HepG2 (cell line): ENCODE data around the gene DCDC2. TPM values are rescaled to one million over a fixed set of nuclear protein-coding genes. Genes with fewer than 3 reads are reported as not detected.

Experiments
- ATAC-seq: fragments of 200-7000 bp; cut with Tn5 transposase; 3 replicates; pipeline ENCODE4 v1.9.1; 2020; ENCODE audit warnings: mild to moderate bottlenecking, moderate library complexity
- BruUV-seq: library from RNA; stranded (reverse); fragments of 400-500 nt; replicated peaks from 2 replicates; lab custom pipeline; 2021; lab: Mats Ljungman, UMichigan
- CTCF ChIA-PET: fragments of 300-600 bp; formaldehyde crosslinking; extraction: SDS; loops from one replicate; lab custom pipeline; 2021; ENCODE audit warnings: low total read pairs, inconsistent platforms, low intra/inter-chr PET ratio; lab: Yijun Ruan, JAX
- POLR2A ChIA-PET: fragments of 350-600 bp; sonication (Branson Sonifier 250); formaldehyde crosslinking; loops from one replicate; lab custom pipeline; 2020; ENCODE audit warnings: antibody characterized with exemption, inconsistent platforms; lab: Yijun Ruan, JAX
- DNase-seq: peaks from one replicate; pipeline ENCODE4 v3.0.0-alpha.2; 2015; ENCODE audit warnings: low spot score
- FAIRE-seq: peaks from 3 replicates; lab custom pipeline; 2011; peaks lifted over from hg19 to GRCh38; lab: Jason Lieb, UNC
- H2AFZ ChIP-seq: one replicate; pipeline ENCODE4 v1.6.1; 2011; ENCODE audit warnings: low read length, inconsistent platforms
- H3K27ac ChIP-seq: fragments of 300-600 bp; 3 replicates; pipeline ENCODE4 v1.8.0; 2011; ENCODE audit warnings: mixed run types, mild to moderate bottlenecking, mixed read lengths, low read length, inconsistent platforms; ENCODE audit not compliant: insufficient read depth; ENCODE audit errors: extremely low read length
- H3K27me3 ChIP-seq, 2 experiments: fragments of 200-600 bp in 1 of 2; 2 replicates in 1 of 2; 3 replicates in 1 of 2; pipeline versions ENCODE4 v1.6.0 to v1.8.0; 2011; ENCODE audit warnings: low read length in 2 of 2, mild to moderate bottlenecking in 2 of 2, moderate library complexity in 2 of 2, inconsistent platforms in 1 of 2; ENCODE audit not compliant: insufficient read depth in 2 of 2, control insufficient read depth in 1 of 2
- H3K36me3 ChIP-seq, 2 experiments: fragments of 200-600 bp in 1 of 2; replicated peaks in 1 of 2; 2 replicates in 1 of 2; 3 replicates in 1 of 2; pipeline versions ENCODE4 v1.5.1 to v1.8.0; 2011; ENCODE audit warnings: low read length in 2 of 2, inconsistent platforms in 1 of 2; ENCODE audit not compliant: insufficient read depth in 2 of 2, control insufficient read depth in 1 of 2
- H3K4me1 ChIP-seq: 2 replicates; pipeline ENCODE4 v1.5.1; 2012; ENCODE audit warnings: low read length, inconsistent platforms; ENCODE audit not compliant: insufficient read depth
- H3K4me2 ChIP-seq: 2 replicates; pipeline ENCODE4 v1.6.0; 2011; ENCODE audit warnings: low read depth, low read length, inconsistent platforms
- H3K4me3 ChIP-seq, 3 experiments: fragments of 200-600 bp in 1 of 3; sonication (generic), shearing (Covaris generic) in 1 of 3; replicated peaks in 1 of 3; 2 replicates each; pipeline ENCODE4 v1.5.1; 2011 to 2016; ENCODE audit warnings: low read length in 3 of 3, inconsistent platforms in 2 of 3, low read depth in 2 of 3, mild to moderate bottlenecking in 2 of 3, control low read depth in 1 of 3, mixed read lengths in 1 of 3; ENCODE audit not compliant: insufficient read depth in 1 of 3
- H3K79me2 ChIP-seq: one replicate; pipeline ENCODE4 v1.6.1; 2011; ENCODE audit warnings: low read length, inconsistent platforms; ENCODE audit not compliant: insufficient read depth
- H3K9ac ChIP-seq: 2 replicates; pipeline ENCODE4 v1.6.0; 2011; ENCODE audit warnings: mild to moderate bottlenecking, low read depth, low read length, inconsistent platforms; ENCODE audit not compliant: insufficient read depth
- H3K9me3 ChIP-seq: 2 replicates; pipeline ENCODE4 v1.5.1; 2012; ENCODE audit warnings: mild to moderate bottlenecking, low read length
- H4K20me1 ChIP-seq: 2 replicates; pipeline ENCODE4 v1.6.0; 2011; ENCODE audit warnings: inconsistent platforms, mild to moderate bottlenecking, low read length, moderate library complexity; ENCODE audit not compliant: insufficient read depth
- CHCHD3 ChIP-seq: sonication (generic); formaldehyde crosslinking; IDR thresholded peaks from 2 replicates; pipeline ENCODE4 v1.8.0; 2022; ENCODE audit warnings: mild to moderate bottlenecking, missing genetic modification reagents, moderate library complexity
- HDAC2 ChIP-seq: sonication (generic); formaldehyde crosslinking; IDR thresholded peaks from 2 replicates; pipeline ENCODE4 v1.4.0; 2020; ENCODE audit warnings: missing genetic modification reagents
- PREB ChIP-seq: sonication (generic); formaldehyde crosslinking; IDR thresholded peaks from 2 replicates; pipeline ENCODE4 v1.4.0; 2020; ENCODE audit warnings: missing genetic modification reagents
- TFDP1 ChIP-seq: IDR thresholded peaks from 2 replicates; pipeline ENCODE4 v1.6.1; 2016; ENCODE audit warnings: missing compliant biosample characterization, missing genetic modification reagents, borderline replicate concordance
- ZFAT ChIP-seq: sonication (generic); formaldehyde crosslinking; conservative IDR thresholded peaks from 2 replicates; pipeline ENCODE4 v1.8.1; 2023; ENCODE audit warnings: missing genetic modification reagents, inconsistent platforms
- WGBS: methylation state at CpG from one replicate; pipeline ENCODE4 v1.1.6; 2017; ENCODE audit warnings: low lambda C conversion rate; 5-methylcytosine and 5-hydroxymethylcytosine counted together
- in situ Hi-C: cut with HindIII; loops from 2 replicates; pipeline ENCODE4 v1.10.0; 2017; ENCODE audit warnings: low pct_unique_long_range_greater_than_20kb; ENCODE audit not compliant: extremely low pct_ligation_motif_present
- intact Hi-C: fragments of 100-400 bp; cut with micrococcal nuclease; formaldehyde crosslinking; loops from one replicate; pipeline ENCODE4 v1.10.0; 2022; ENCODE audit not compliant: unreplicated experiment
- polyA plus RNA-seq, 8 experiments: library from polyadenylated mRNA; depleted of rRNA in 3 of 8; stranded (reverse) in 7 of 8; unstranded in 1 of 8; fragments of >200 nt; fragmentation: Illumina TruSeq in 4 of 8; extraction: Trizol in 4 of 8; gene quantifications; 2 replicates each; pipeline versions ENCODE4 v1.2.1 to v1.2.3, GENCODE V29; 2011 to 2016; ENCODE audit warnings: low read depth in 4 of 8, missing spikeins in 1 of 8, mixed read lengths in 1 of 8; ENCODE audit not compliant: insufficient read depth in 1 of 8
- total RNA-seq, 5 experiments: library from RNA; depleted of rRNA; stranded (reverse); fragments of >200 nt; fragmentation: Illumina TruSeq; extraction: Trizol; gene quantifications; 2 replicates each; pipeline ENCODE4 v1.2.3, GENCODE V29; 2016; ENCODE audit warnings: low read depth in 1 of 5
- TF ChIP-seq, protein P1 (sequence below): IDR thresholded peaks from 2 replicates; pipeline ENCODE4 v1.6.1; 2012; ENCODE audit warnings: low read depth, low read length, improper control_type of control experiment

The DCDC2 gene
- total and polyA plus RNA-seq, 2 of the 13 experiments (the other 11 are each of a cell fraction or from before 2014, with no cell fraction given) = 9.0 to 36.2 TPM

GRCh38 chr6:24405262-24405661 is 47.4 kb upstream of the DCDC2 start:
- BruUV-seq = no TSS peak
- TF ChIP-seq, protein P1, sequence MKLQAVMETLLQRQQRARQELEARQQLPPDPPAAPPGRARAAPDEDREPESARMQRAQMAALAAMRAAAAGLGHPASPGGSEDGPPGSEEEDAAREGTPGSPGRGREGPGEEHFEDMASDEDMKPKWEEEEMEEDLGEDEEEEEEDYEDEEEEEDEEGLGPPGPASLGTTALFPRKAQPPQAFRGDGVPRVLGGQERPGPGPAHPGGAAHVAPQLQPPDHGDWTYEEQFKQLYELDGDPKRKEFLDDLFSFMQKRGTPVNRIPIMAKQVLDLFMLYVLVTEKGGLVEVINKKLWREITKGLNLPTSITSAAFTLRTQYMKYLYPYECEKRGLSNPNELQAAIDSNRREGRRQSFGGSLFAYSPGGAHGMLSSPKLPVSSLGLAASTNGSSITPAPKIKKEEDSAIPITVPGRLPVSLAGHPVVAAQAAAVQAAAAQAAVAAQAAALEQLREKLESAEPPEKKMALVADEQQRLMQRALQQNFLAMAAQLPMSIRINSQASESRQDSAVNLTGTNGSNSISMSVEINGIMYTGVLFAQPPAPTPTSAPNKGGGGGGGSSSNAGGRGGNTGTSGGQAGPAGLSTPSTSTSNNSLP = no peak
- TF ChIP-seq CHCHD3 (CRISPR knock-in tag) = no peak
- TF ChIP-seq PREB (CRISPR knock-in tag) = no peak
- no peak for TF ChIP-seq TFDP1 (CRISPR knock-in tag)
- TF ChIP-seq HDAC2 = no peak
- TF ChIP-seq ZFAT (CRISPR knock-in tag) = no peak
- no peaks in the 10 kb centered on the region; a peak in 1 of 5 replicates for H3K27me3 ChIP-seq
- POLR2A ChIA-PET = no interaction called here
- H3K4me3 ChIP-seq = no peak overlapping the region
- no peak for FAIRE-seq
- H2AFZ ChIP-seq = no peak overlapping the region
- 94% methylated on average over 5 of the region's 5 CpGs for WGBS
- ATAC-seq = no peak
- no peak overlapping the region for H3K27ac ChIP-seq
- H3K36me3 ChIP-seq = peaks cover 13 to 22% of the 10 kb centered on the region in 2 experiments
- H3K4me1 ChIP-seq = peaks cover 60% of the 10 kb centered on the region
- peaks cover 52% of the 10 kb centered on the region for H3K79me2 ChIP-seq
- peak overlapping the region; percentile 13; the same call in 1 of the 2 replicates for H3K4me2 ChIP-seq
- H4K20me1 ChIP-seq = peaks cover 6% of the 10 kb centered on the region
- in situ Hi-C loops = no loop called here
- no peak overlapping the region for H3K9ac ChIP-seq
- DNase-seq = no peak
- CTCF ChIA-PET = no interaction called here
- intact Hi-C loops = no loop called here
- H3K9me3 ChIP-seq = no peaks in the 10 kb centered on the region
